ENCODE measurements around the gene HDLBP.
A peak's percentile ranks its signal among the peaks of the same experiment; 100 is the strongest.
"Not testable (repeated sequence)": the region's sequence is repeated elsewhere in the genome, so short reads cannot be mapped to it uniquely, and the experiment has no call there.

The HDLBP gene

DNA sequence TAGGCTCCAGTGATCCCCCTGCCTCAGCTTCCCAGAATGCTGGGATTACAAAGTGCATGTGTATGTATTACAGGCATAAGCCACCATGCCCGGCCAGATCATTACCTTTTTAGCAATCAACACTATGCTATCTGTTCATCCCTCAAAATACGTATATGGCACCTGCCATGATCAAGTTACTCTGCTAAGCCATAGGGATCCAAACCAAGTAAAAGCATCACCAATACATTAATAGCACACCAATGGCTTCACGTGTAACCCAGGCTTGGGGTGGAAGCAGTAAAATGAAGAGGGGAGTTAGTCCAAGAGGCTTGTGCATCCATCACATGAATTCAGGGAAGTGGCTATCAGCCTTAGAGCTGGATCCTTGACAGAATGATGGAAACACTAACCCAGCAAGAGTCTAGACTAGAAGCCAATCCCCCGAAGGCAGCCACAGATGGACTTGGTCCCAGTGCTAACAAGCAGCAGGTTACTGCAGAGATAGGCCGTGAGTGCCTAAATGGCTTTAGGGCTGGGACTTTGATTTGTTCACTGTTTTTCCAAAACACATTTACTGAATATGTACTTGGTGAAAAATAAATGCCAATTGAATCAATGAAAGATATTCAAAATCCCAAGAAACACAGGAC lies 11.3 kb downstream of the HDLBP start:
- no peak for DNase-seq

DNA sequence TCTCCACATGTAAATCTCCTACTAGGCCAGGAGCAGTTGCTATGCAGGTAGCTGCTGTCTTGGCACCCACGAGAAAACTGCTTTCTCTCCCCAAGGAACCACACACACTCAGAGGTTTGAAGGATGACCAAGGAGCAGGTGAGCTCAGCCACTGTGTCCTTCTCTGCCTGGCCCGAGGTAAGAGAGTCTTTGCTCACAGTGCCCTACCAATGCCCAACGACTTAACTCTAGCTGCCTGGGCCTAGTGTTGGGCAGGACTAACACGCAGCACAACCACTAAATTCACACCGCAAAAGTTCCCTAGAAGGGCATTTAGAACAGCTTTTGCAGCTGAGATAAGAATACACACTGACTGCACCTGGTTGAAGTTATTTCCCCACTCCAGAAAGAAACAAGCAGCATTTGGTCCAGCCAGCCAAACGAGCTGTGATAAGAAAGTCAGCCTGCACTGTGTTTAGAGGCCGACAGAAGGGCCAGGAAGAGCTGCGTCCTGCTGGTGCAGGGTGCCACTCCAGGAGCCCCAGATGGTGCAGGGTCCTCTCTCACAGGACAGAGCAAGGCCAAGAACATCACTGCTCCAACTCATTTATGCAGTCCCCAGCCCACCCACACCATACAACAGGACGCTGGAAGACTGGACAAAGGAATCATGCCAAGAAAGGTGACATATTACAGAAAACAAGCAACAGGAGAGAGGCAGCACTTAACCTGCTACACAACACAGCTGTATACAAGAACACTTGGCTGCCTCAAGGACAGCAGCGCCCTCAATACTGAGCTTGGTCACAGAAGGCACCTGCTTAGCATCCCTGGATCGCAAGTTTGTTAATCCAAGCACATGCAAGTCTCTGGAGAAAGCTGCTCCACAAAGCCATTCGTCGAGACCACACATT lies 12.5 kb downstream of the HDLBP start:
- DNase-seq: no peak

DNA sequence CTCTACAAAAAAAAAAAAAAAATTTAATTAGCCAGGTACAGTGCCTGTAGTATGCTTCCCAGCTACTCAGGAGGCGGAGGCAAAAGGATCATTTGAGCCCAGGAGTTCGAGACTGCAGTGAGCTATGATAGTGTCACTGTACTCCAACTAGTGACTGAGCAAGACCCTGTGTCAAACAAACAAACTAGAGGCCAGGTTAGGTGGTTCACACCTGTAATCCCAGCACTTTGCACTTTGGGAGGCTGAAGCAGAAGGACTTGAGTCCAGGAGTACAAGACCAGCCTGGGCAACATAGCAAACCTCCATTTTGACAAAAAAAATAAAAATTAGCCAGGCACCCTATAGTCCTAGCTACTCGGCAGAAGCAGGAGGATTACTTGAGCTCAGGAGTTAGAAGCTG lies 13.4 kb downstream of the HDLBP start:
- DNase-seq: no peak

DNA sequence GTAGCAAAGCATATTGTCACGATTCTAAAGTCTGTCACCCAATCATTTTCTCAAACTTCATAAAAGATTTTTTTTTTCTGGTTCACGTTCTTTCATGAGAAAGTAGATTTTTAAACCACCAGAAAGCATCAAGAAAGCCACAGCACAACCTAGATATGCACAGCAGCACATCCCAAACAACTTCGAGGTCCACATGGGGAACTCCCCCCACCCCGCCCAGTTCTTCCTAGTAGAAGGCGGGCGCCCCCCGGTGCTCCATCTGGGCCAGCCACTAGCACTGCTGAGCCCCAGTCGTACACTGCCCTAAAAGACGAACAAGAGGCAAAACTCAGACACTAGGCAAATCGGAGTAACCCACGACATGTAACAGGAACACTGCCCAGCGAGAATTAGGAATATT lies 15.5 kb downstream of the HDLBP start:
- no peak for DNase-seq

DNA sequence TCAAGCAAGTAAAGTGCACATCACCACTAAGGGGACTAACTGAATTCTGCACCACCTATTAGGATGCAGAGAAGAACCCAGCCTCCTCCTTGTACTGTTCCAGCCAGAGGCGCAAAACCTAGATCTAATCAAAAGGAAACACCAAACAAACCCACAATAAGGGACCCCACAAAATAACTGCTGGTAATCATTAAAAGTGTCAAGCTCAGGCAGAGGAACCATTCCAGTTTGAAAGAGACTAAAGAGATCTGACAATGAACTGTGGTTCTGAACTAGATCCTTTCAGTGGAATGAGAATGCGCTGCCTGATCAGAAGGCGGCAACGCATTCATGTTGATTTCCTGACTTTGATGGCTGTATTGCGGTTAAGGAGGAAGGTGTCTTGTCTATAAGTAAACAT lies 16.8 kb downstream of the HDLBP start:
- DNase-seq: no peak

DNA sequence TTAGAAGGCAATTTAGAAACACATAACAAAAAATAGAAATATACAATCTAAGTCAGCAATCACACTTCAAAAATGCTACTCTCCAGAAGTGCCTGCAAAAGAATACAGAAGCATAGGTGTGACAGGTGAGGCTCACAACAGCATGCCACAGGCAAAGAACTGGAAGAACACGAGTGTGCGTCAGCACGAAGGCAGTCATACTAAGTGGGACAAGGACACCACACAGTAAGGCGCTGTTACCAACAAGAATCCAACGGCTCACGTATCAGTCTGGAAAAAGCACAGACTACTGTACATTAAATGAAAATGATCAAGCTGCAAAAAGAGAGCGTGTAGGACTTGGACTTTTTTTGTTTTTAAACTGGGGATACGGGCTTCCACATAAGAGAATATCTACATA lies 18.7 kb downstream of the HDLBP start:
- no peak for DNase-seq

DNA sequence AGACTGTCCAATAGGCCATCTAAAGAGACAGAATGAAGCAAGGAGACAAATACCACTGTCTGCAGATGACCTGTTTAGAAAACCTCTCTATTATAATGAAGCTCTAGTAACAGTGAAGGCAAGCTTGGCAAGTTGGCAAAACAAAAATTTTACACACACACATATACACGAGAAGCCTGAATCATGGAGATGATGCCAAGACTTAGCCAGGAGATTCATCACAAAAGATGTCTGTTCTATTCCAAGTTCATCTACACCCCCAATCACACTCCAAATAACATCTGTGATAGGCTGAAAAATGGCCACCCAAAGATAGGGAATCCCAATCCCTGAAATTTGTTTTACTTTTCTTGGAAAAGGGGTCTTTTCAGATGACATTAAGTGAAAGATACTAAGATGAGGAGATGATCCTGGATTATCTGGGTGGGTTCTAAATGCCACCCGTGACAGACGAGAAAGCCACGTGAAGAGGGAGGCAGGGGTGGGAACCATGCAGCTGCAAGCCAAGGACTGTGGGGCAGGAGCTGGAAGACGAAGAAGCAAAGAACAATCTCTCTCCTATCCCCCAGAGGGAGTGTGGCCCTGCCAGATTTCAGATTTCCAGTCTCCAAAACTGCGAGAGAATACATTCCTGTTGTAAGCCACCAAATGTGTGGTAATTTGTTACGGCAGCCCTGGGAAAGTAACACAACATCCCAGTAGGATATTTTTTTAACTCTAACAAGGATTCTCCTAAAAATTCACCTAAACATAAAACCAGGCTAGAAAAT lies 20.0 kb downstream of the HDLBP start:
- DNase-seq: no peak

DNA sequence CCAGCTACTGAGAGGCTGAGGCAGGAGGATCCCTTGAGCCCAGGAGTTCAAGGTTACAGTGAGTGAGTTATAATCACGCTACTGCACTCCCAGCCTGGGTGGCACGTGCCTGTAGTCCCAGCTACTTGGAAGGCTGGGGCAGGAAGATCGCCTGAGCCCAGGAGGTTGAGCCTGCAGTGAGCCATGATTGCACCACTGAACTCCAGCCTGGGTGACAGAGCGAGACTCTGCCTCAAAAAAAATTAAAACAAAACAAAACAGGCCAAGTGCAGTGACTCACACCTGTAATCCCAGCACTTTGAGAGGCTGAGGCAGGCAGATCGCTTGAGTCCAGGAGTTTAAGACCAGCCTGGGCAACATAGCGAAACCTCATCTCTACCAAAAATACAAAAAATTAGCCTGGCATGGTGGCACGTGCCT lies 22.1 kb downstream of the HDLBP start:
- DNase-seq: not testable (repeated sequence)

DNA sequence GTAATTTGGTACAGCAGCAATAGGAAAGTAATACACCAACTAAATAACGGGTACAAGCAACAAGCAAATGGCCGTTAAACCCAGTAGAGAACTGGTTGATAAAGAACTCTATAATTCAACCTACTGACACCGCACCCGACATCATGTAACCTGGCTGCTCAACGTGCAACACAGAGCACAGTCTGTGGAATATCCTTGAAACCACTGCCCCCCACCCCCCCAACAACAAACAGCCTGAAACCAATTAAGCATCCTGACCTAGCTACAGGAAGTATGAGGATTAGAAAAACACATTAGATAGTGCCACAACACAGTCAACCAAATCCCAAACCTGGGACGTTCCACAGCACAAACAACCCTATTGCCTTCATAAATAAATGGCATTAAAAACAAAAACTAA lies 23.5 kb downstream of the HDLBP start:
- no peak for DNase-seq

DNA sequence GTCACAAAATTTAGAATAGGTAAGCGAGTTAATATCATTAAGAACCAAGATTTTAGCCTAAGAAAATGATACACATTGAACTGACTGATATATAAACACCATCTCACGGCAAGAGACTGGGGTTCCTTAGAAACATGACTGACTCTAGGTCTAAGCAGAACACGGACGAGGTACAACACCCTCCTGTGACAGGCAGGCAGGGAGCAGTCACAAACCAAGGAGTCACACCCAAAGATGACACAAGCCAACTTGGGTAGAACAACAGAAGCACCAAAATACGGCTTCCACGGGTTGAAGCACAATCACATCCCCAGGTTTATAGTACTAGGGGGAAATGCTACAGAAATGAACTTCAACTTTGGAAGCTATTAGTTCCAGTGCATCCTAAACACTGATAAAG lies 24.3 kb downstream of the HDLBP start:
- DNase-seq: no peak

DNA sequence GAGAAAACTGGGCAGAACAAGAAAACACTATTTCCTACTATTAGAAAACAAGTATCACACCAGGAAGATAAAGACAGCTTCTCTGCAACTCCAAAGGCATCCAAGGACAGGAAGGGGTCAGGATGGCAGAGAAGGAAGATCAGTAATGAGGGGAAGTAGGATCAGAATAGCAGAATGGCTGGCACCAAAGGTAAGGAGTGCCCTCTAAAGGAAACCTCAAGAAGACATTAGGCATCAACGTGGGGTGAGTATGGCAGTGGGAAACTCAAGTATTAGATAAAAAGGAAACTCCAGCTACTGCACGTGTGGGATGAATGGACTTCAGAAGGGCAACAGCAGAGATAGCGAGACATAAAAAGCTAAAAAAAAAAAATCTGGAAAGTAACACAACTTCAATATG lies 25.9 kb downstream of the HDLBP start:
- DNase-seq: no peak

DNA sequence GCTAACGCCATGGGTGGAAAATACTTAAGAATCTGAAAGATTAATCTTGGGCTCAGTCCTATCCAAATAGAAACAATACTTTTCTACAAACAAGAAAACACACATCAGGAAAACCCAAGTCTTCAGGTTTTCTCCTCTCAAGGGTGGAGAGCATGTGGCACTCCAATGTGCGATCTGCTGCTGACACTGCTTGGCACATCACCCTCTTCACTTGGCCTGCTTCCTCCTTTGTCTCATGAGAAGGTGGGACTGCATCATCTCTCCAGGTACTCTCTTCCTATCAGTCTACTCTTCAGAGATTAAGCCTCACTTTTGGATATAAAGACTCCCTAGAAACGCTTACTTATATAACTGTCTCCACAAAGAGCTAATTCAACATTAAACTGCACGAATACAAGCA lies 26.4 kb downstream of the HDLBP start:
- no peak for DNase-seq

DNA sequence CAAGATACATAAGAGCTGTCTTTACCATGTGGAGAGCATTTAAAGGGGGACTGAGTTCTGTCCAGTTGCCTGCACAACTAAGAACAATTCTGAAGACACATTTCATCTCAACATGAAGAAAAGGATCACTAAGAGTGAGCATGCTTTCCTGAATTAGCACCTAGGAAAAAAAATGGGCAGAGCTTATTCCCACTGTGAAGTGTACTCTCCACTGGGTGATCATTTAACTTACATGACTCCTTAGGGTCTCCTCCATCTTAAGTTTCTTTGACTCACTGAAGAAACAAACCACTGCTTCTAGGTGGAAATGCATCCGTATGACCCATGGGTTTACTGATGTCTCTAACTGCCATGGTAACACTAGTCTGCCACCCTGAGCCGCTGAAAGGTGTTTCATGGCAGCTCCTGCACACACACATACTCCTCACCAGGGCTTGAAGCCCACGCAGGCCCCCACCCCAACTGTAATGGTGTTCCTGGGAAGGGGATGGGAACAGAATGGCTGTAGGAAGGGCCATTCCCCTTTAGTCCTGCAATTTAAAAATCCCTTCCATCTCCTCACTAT lies 27.1 kb downstream of the HDLBP start:
- DNase-seq: no peak

DNA sequence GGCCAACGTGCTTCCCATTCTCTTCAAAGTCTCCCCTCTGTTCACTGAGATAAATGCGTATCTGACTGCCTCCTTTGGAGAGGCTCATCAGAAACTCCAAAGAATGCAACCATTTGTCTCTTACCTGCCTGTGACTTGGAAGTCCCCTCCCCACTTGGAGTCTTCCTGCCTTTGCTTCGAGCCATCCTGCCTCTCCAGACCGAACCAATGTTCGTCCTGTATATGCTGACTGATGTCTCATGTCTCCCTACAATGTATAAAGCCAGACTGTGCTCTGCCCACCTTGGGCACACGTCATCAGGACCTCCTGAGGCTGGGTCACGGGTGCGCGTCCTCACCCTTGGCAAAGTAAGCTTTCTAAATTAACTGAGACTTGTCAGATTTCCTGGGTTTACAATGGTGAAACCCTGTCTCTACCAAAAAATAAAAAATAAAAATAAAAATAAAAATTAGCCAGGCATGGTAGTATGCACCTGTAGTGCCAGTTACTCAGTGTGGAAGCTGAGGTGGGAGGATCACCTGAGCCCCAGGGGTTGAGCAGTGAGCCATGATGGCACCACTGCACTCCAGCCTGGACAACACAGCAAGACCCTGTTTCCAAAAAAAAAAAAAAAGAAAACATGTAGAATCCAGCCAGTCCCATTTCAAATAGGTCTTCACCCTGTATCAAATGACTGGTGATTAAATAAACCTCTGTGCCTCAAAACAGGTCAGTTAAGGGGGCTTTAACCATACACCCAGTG lies 29.0 kb downstream of the HDLBP start:
- no peak for DNase-seq

DNA sequence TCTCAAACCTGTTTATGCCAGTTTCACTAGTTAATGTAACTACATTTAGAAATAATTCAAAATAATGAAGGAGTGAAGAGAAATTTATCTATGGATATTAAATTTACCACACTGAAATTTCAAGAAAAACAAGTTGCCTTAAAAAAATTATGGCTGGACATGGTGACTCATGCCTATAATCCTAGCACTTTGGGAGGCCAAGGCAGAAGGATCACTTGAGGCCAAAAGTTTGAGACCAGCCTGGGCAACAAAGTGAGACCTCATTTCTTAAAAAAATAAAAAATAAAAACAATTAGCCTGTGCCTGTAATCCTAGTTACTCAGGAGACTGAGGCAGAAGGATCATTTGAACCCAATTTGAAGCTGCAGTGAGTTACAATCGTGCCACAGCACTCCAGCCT lies 29.9 kb downstream of the HDLBP start:
- no peak for DNase-seq

DNA sequence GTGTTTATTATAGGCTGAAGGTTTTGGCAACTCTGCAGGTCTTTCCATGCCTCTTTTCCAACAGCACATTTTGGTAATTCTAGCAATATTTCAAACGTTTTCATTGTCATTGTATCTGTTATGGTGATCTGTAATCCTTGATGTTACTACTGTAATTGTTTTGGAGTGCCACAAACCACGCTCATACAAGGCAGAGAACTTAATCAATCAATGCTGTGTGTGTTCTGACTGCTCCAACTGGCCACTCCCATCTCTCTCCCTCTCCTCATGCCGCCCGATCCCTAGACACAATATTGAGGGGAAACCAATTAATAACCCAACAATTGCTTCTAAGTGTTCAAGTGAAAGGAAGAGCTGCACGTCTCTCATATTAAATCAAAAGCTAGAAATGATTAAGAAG lies 32.9 kb downstream of the HDLBP start:
- no peak for DNase-seq

DNA sequence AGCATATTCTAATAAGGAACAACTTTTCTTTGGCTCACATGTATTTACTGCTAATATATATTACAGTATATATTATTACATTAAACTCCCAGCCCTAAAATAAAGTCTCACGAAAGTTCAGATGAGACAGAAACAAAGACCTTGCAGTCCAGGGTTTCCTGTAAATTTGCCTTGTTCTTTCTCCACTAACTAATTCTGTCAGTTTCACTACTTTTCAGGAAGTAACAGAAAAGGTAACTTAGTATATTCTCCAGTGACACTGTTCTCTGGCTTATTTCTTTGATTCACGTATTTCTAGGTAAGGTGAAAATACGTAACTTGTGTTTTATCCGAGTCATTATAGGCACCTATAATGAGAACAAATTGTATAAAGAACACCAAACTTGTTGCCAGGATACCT lies 35.2 kb downstream of the HDLBP start:
- no peak for DNase-seq

DNA sequence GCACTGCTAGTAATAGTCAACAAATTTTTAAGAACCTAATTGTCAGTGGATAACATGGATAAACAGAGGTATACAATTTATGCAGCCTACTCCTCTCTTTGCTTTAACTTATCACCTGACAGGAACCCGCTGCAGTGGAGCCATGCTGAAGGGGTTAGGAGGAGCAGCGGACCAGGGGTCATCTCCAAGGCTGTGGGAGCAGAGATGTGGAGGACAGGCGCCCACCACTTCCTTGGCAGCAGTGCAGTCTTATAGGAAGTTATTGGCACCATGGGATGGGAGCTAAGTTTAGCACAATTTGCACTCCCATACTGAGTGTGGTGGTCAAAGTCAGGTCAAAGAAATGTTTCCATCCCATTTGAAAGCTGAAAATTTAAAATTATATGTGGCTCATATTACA lies 35.6 kb downstream of the HDLBP start:
- DNase-seq: no peak

DNA sequence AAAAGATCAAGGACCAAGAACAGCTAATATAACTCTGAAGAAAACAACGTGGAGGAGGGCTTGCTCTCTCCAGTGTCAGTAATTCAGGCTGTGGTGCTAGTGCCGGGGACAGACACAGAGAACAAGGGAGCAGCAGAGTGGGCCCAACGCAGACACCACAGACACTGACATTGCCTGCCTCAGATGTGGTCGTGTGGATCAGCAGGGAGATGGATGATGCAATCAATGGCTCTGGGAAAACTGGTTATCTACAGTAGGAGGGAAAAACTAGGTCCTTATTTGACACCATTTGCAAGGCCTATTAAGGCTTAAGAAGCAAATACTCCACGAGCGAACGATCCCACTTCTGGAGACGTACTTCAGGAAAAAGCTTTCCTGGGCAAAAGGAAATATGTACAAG lies 36.1 kb downstream of the HDLBP start:
- DNase-seq: no peak

DNA sequence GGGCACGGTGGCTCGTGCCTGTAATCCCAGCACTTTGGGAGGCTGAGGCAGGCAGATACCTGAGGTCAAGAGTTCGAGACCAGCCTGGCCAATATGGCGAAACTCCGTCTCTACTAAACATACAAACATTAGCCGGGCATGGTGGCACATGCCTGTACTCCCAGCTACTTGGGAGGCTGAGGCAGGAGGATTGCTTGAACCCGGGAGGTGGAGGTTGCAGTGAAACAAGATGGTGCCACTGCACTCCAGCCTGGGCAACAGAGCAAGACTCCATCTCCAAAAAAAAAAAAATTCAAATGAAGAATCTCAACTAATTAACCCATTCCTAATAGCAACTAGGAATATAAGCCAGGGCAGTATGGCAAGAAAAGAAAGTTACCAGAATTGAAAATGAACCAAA lies 37.2 kb downstream of the HDLBP start:
- DNase-seq: not testable (repeated sequence)

DNA sequence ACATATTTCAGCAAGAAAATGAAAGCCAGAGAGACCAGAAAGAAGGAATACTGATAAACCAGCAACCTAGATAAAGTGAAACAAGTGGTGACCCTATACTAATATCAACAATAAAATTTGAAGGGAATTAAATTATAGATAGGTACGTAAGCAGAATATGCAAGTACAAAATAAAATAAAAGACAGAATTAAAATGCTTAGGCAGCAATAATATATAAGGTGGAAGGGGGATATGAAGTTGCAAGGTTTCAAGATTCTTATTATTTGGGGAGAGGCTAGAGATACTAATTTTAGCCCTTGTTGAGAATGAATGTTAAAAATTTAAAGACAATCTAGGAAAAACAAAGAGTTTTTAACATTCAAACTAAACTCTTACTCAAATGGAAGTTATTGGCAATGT lies 39.6 kb downstream of the HDLBP start:
- no peak for DNase-seq

DNA sequence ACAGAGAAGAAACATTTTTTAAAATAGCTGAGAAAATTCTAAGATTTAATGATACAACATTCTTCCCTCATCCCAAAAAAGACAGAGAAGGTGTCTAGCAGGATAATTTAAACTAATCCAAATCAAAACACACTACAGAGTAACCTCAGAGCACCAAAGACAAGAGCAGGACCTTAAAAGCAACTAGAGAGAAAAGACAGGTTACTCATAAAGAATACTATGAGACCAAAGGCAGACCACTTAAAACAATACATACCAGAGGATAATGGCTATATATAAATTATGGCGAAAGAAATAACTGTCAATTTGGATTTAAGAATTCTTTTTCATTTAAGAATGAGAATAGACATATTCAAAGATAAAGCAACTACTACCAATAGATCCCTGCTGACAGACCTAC lies 40.0 kb downstream of the HDLBP start:
- DNase-seq: no peak

DNA sequence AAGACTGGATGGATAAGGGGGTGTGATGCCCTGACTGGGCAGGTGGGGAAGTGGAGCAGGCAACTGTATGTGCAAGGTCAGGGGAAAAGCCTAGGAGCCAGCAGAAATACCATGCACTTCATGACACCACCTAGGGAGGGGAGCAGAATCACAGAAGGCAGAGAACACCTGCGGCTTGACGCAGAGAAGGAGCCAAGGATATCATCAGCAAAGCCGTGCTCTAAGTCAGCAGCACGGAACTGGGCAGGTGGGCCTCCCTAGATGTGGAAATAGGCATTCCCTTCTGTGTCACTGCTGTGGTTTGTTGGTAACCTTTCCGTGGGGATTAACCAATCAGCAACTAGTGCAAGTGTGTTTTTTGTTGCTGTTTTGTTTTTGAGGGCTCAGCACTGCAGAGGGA lies 41.3 kb downstream of the HDLBP start:
- DNase-seq: peak; percentile 32
